Chondrocyte (in vitro differentiated cells): Measurements from ENCODE around the gene HDC. TPM values are rescaled to one million over a fixed set of nuclear protein-coding genes. Genes with fewer than 3 reads are reported as not detected.

Experiments used
- DNase-seq: peaks from one replicate; pipeline ENCODE4 v3.0.0; 2021; ENCODE audit warnings: mixed read lengths, low spot score
- H3K27ac Mint-ChIP-seq: one replicate; pipeline ENCODE4 v1.8.0; 2021; ENCODE audit warnings: mild to moderate bottlenecking, moderate library complexity, mixed read lengths; ENCODE audit not compliant: unreplicated experiment
- H3K27me3 Mint-ChIP-seq: 2 replicates; pipeline ENCODE4 v1.8.0; 2021; ENCODE audit warnings: low read depth, mixed read lengths
- H3K36me3 Mint-ChIP-seq: 2 replicates; pipeline ENCODE4 v1.8.0; 2021; ENCODE audit warnings: low read depth, mixed read lengths
- H3K4me1 Mint-ChIP-seq: 2 replicates; pipeline ENCODE4 v1.8.0; 2021; ENCODE audit warnings: low read depth, mild to moderate bottlenecking, mixed read lengths
- H3K4me3 Mint-ChIP-seq: one replicate; pipeline ENCODE4 v1.8.0; 2021; ENCODE audit warnings: mild to moderate bottlenecking, moderate library complexity, mixed read lengths; ENCODE audit not compliant: unreplicated experiment
- H3K9me3 Mint-ChIP-seq: 2 replicates; pipeline ENCODE4 v1.8.0; 2021; ENCODE audit warnings: low read depth, mixed read lengths
- CTCF ChIP-seq: fragments of 200-600 bp; sonication (generic); IDR thresholded peaks from 2 replicates; pipeline ENCODE4 v1.5.0; 2021; ENCODE audit warnings: antibody characterized with exemption, mild to moderate bottlenecking, moderate library complexity
- total RNA-seq: library from RNA; stranded (reverse); gene quantifications from 3 replicates; pipeline ENCODE4 v1.2.1, GENCODE V29; 2021

HDC gene
- total RNA-seq, 1 donor from 2014 or later, result not detected

- TF ChIP-seq CTCF, result no peak
- no peaks in the 10 kb centered on the region for H3K4me1 Mint-ChIP-seq
- peaks cover 25% of the 10 kb centered on the region for H3K9me3 Mint-ChIP-seq
- DNase-seq, result no peak
- peaks cover 26% of the 10 kb centered on the region for H3K27me3 Mint-ChIP-seq
- H3K27ac Mint-ChIP-seq, result no peak overlapping the region
- no peak overlapping the region for H3K4me3 Mint-ChIP-seq
- peaks cover 7% of the 10 kb centered on the region for H3K36me3 Mint-ChIP-seq
Observed at GRCh38 chr15:50210462-50211157, 54.9 kb downstream of the HDC start.

- Mint-ChIP-seq H3K27ac (no peak overlapping the region), H3K27me3 (peaks cover 20% of the 10 kb centered on the region), H3K36me3 (peaks cover 7% of the 10 kb centered on the region), H3K9me3 (peaks cover 18% of the 10 kb centered on the region), H3K4me3 (no peak overlapping the region), H3K4me1 (no peaks in the 10 kb centered on the region)
- TF ChIP-seq CTCF, result no peak
- no peak for DNase-seq
Observed at GRCh38 chr15:50209809-50210208, 55.7 kb downstream of the HDC start.

GRCh38 chr15:50206020-50206419, 59.5 kb downstream of the HDC start:
- Mint-ChIP-seq H3K36me3 (no peaks in the 10 kb centered on the region), H3K27ac (no peak overlapping the region), H3K27me3 (peaks cover 1% of the 10 kb centered on the region), H3K4me3 (no peak overlapping the region), H3K9me3 (peaks cover under 1% of the 10 kb centered on the region), H3K4me1 (no peaks in the 10 kb centered on the region)
- DNase-seq, result no peak
- TF ChIP-seq CTCF, result no peak

- H3K27me3 Mint-ChIP-seq, result peaks cover 4% of the 10 kb centered on the region
- no peaks in the 10 kb centered on the region for H3K9me3 Mint-ChIP-seq
- H3K4me3 Mint-ChIP-seq, result no peak overlapping the region
- H3K27ac Mint-ChIP-seq, result no peak overlapping the region
- H3K4me1 Mint-ChIP-seq, result no peaks in the 10 kb centered on the region
- H3K36me3 Mint-ChIP-seq, result no peaks in the 10 kb centered on the region
- no peak for DNase-seq
- no peak for TF ChIP-seq CTCF
Observed at GRCh38 chr15:50202003-50202402, 63.5 kb downstream of the HDC start.

GRCh38 chr15:50192926-50193620, 72.5 kb downstream of the HDC start:
- no peak for DNase-seq
- TF ChIP-seq CTCF, result no peak
- no peak overlapping the region for H3K4me3 Mint-ChIP-seq
- H3K4me1 Mint-ChIP-seq, result no peaks in the 10 kb centered on the region
- H3K27ac Mint-ChIP-seq, result no peak overlapping the region
- H3K9me3 Mint-ChIP-seq, result no peaks in the 10 kb centered on the region
- H3K27me3 Mint-ChIP-seq, result peaks cover 25% of the 10 kb centered on the region
- H3K36me3 Mint-ChIP-seq, result peaks cover 2% of the 10 kb centered on the region
